GM04503 (cell line): ENCODE data around the gene SLC39A6.

Source experiments
- DNase-seq: peaks from one replicate; pipeline ENCODE4 v3.0.0-alpha.2; 2012; ENCODE audit warnings: low read depth

SLC39A6 gene

GRCh38 chr18:36064027-36064808 is 64.9 kb downstream of the SLC39A6 start:
- DNase-seq = no peak

GRCh38 chr18:36058674-36059073 is 70.5 kb downstream of the SLC39A6 start:
- DNase-seq = no peak
